HEK293 (cell line): ENCODE results near the gene IGF1R.

Experiments used
- CTCF ChIP-seq: fragments of 450-650 bp; formaldehyde crosslinking; IDR thresholded peaks from 2 replicates; pipeline ENCODE4 v1.5.1; 2016; ENCODE audit warnings: missing biosample characterization, missing genetic modification characterization
- GLI4 ChIP-seq: fragments of 450-650 bp; formaldehyde crosslinking; IDR thresholded peaks from 2 replicates; pipeline ENCODE4 v1.5.1; 2016; ENCODE audit warnings: missing biosample characterization, missing genetic modification characterization
- RBAK ChIP-seq: fragments of 450-650 bp; formaldehyde crosslinking; IDR thresholded peaks from 2 replicates; pipeline ENCODE4 v1.5.1; 2016; ENCODE audit warnings: missing biosample characterization, missing genetic modification characterization
- SP2 ChIP-seq: fragments of 450-650 bp; formaldehyde crosslinking; IDR thresholded peaks from 2 replicates; pipeline ENCODE4 v1.5.1; 2016; ENCODE audit warnings: missing biosample characterization, missing genetic modification characterization
- ZBTB26 ChIP-seq: fragments of 450-650 bp; formaldehyde crosslinking; optimal IDR thresholded peaks from 2 replicates; pipeline ENCODE3; 2016; ENCODE audit warnings: missing biosample characterization, mild to moderate bottlenecking, missing genetic modification characterization
- ZBTB8A ChIP-seq: fragments of 450-650 bp; formaldehyde crosslinking; IDR thresholded peaks from 2 replicates; pipeline ENCODE4 v1.5.1; 2016; ENCODE audit warnings: missing biosample characterization, missing genetic modification characterization
- ZNF423 ChIP-seq: fragments of 450-650 bp; formaldehyde crosslinking; IDR thresholded peaks from 2 replicates; pipeline ENCODE4 v1.5.1; 2016; ENCODE audit warnings: missing biosample characterization, missing genetic modification characterization
- ZNF473 ChIP-seq: fragments of 450-650 bp; formaldehyde crosslinking; IDR thresholded peaks from 2 replicates; pipeline ENCODE4 v1.5.1; 2017; ENCODE audit warnings: missing biosample characterization, missing genetic modification characterization

- TF ChIP-seq RBAK: no peak
- TF ChIP-seq SP2 (tag by site-specific recombination): no peak
- no peak for TF ChIP-seq CTCF
- no peak for TF ChIP-seq ZNF473 (tag by site-specific recombination)
- TF ChIP-seq GLI4: no peak
- TF ChIP-seq ZNF423: no peak
- TF ChIP-seq ZBTB26 (tag by site-specific recombination): no peak
- no peak for TF ChIP-seq ZBTB8A (tag by site-specific recombination)
Measured at GRCh38 chr15:98958076-98958475, 309.7 kb downstream of the IGF1R start.
